Posterior cingulate gyrus (tissue), 11 donors: ENCODE measurements around the gene CTNNA3.
"Not testable (repeated sequence)": the region's sequence is repeated elsewhere in the genome, so short reads cannot be mapped to it uniquely, and the experiment has no call there.

ENCODE experiments used
- DNase-seq, 10 donors: peaks; one replicate each; pipeline versions ENCODE4 v3.0.0 to v3.0.0-alpha.2; 2020 to 2021; ENCODE audit warnings: mixed read lengths in 3 of 10
- intact Hi-C: fragments of 100-400 bp; cut with DNase I; formaldehyde crosslinking; loops from one replicate; pipeline ENCODE4 v1.15.1; 2023

The CTNNA3 gene

GRCh38 chr10:66366163-66366562 is 1329.8 kb downstream of the CTNNA3 start:
- intact Hi-C loops = no loop called here
- DNase-seq = no peak

GRCh38 chr10:66365686-66366085 is 1330.3 kb downstream of the CTNNA3 start:
- intact Hi-C loops = no loop called here
- no peak for DNase-seq

GRCh38 chr10:66362522-66362921 is 1333.5 kb downstream of the CTNNA3 start:
- no peak for DNase-seq
- intact Hi-C loops = no loop called here

- DNase-seq = peak in 2 of 10 donors; percentile 19 to 48
These were observed 1342.2 kb downstream of the CTNNA3 start for GRCh38 chr10:66353822-66354221.

GRCh38 chr10:66353422-66353821 is 1342.6 kb downstream of the CTNNA3 start:
- intact Hi-C loops = no loop called here
- DNase-seq = peak in 4 of 10 donors; percentile 10 to 79 (median 54)

More at GRCh38 chr10:66353822-66354221, 1342.2 kb downstream of the CTNNA3 start:
- intact Hi-C loops = not testable (repeated sequence)

GRCh38 chr10:66350622-66351399 is 1345.2 kb downstream of the CTNNA3 start:
- DNase-seq = no peak
- intact Hi-C loops = no loop called here

- no peak for DNase-seq
- intact Hi-C loops = no loop called here
These were observed 1346.3 kb downstream of the CTNNA3 start for GRCh38 chr10:66349726-66350125.

- no peak for DNase-seq
- intact Hi-C loops = no loop called here
These were observed 1346.9 kb downstream of the CTNNA3 start for GRCh38 chr10:66349076-66349475.

- no peak for DNase-seq
- intact Hi-C loops = no loop called here
These were observed 1358.8 kb downstream of the CTNNA3 start for GRCh38 chr10:66337211-66337610.

- intact Hi-C loops = no loop called here
- DNase-seq = no peak
These were observed 1359.2 kb downstream of the CTNNA3 start for GRCh38 chr10:66336791-66337190.

GRCh38 chr10:66335753-66336152 is 1360.2 kb downstream of the CTNNA3 start:
- DNase-seq, intact Hi-C loops: not testable (repeated sequence)

GRCh38 chr10:66329147-66329546 is 1366.8 kb downstream of the CTNNA3 start:
- DNase-seq = no peak
- intact Hi-C loops = no loop called here

- intact Hi-C loops = no loop called here
- no peak for DNase-seq
These were observed 1369.1 kb downstream of the CTNNA3 start for GRCh38 chr10:66326876-66327275.

- no peak for DNase-seq
- intact Hi-C loops = no loop called here
These were observed 1373.2 kb downstream of the CTNNA3 start for GRCh38 chr10:66322777-66323176.

- intact Hi-C loops = no loop called here
- no peak for DNase-seq
These were observed 1374.0 kb downstream of the CTNNA3 start for GRCh38 chr10:66321723-66322665.

- DNase-seq = no peak
- intact Hi-C loops = no loop called here
These were observed 1377.2 kb downstream of the CTNNA3 start for GRCh38 chr10:66318761-66319160.

- no peak for DNase-seq
- intact Hi-C loops = no loop called here
These were observed 1388.2 kb downstream of the CTNNA3 start for GRCh38 chr10:66307826-66308225.

GRCh38 chr10:66301078-66301477 is 1394.9 kb downstream of the CTNNA3 start:
- intact Hi-C loops = no loop called here
- DNase-seq = no peak

GRCh38 chr10:66295602-66296001 is 1400.4 kb downstream of the CTNNA3 start:
- DNase-seq = no peak
- intact Hi-C loops = no loop called here

- no peak for DNase-seq
- intact Hi-C loops = no loop called here
These were observed 1401.5 kb downstream of the CTNNA3 start for GRCh38 chr10:66294538-66294937.

GRCh38 chr10:66292922-66293321 is 1403.1 kb downstream of the CTNNA3 start:
- intact Hi-C loops = no loop called here
- no peak for DNase-seq
